ENCODE data around the gene GAL3ST1.
"Not testable (repeated sequence)": the region's sequence is repeated elsewhere in the genome, so short reads cannot be mapped to it uniquely, and the experiment has no call there.

GAL3ST1 gene, protein sequence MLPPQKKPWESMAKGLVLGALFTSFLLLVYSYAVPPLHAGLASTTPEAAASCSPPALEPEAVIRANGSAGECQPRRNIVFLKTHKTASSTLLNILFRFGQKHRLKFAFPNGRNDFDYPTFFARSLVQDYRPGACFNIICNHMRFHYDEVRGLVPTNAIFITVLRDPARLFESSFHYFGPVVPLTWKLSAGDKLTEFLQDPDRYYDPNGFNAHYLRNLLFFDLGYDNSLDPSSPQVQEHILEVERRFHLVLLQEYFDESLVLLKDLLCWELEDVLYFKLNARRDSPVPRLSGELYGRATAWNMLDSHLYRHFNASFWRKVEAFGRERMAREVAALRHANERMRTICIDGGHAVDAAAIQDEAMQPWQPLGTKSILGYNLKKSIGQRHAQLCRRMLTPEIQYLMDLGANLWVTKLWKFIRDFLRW

DNA sequence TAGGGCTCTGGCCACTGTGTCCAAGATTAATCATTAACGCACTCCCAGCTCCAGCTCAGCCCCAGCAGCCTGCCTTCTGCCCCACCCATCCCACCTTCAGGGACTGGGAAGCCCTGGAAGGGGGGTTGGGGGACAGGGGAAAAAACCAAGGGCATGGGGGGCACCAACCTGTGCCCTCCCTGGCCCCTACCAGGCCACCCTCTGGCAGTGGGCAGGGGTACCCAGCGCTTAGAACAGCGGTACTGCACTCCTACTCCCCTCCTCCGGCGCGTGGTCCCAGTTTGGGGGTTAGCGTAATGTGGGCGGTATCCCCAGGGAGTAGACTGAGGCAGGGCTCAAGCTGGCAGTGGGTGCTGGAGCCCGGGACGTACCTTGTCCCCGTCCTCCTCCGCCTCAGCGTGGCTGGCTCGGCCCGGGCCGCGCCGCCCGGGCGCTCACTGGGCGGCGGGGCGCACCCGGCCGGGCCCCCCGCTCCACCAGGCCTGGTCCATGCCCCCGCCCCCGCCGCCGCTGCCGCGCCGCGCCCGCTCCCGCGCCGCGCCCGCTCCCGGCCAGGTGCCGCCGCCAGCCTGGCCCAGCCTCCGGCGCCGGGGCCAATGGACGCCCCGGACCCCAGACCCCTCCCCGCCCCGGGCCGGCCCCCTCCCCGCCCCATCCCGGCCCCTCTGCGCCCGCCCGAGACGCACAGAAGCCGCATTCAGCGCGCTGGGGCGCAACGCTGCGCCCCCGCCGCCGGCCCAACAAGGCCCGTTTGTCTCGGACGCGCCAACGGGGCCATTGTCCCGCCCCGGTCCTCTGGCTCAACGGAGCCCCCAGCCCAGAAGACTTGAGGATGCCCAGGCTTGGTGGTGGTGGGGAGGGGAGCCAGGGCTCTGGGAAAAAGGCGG lies at the start of gene GAL3ST1:
Gene GAL3ST1 (minus strand): TSS at position 571 of the 887 bp plus-strand sequence. CDS start 17,273 bp downstream, outside the sequence.
- no peak for DNase-seq

DNA sequence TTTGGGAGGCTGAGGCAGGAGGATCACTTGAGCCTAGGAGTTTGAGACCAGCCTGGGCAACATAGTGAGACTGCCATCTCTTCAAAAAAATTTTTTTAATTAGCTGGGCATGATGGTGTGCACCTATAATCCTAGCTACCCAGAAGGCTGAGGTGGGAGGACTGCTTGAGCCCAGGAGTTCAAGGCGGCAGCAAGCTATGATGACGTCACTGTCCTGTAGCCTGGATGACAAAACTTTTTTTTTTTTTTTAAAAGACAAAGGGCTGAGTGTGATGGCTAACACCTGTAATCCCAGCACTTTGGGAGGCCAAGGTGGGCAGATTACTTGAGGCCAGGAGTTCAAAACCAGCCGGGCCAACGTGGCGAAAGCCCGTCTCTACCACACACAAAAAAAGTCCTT lies 45.4 kb upstream of the GAL3ST1 start:
- not testable (repeated sequence) for DNase-seq

DNA sequence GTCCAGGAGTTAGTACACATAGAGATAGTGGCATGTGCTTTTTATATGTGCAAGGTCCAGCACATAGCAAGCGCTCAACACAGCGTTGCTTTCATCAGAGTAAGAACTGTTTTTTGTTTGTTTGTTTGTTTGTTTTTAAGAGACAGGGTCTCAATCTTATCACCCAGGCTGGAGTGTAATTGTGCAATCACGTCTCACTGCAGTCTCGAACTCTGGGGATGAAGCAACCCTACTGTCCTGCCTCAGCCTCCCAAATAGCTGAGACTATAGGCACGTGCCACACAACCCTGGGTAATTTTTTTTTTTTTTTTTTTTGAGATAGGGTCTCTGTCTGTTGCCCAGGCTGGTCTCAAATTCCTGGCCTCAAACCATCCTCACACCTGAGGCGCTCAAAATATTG lies 43.4 kb upstream of the GAL3ST1 start:
- DNase-seq: no peak

DNA sequence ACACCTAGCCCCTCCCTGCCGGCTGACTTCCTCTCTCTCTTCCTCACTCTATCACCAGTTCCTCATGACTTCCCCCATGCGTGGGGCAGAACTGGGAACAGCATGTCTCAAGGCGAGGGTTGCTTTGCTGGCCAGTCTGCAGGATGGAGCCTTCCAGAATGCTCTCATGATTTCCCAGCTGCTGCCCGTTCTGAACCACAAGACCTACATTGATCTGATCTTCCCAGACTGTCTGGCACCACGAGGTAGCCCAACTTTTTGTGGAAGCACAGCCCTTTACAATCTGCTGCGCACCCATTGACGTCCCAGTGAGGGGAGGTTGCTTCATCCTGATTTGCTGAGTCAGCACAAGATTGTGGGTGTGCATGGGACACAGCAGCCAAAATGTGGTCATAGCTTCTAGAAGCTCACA lies 41.1 kb upstream of the GAL3ST1 start:
- no peak for DNase-seq

DNA sequence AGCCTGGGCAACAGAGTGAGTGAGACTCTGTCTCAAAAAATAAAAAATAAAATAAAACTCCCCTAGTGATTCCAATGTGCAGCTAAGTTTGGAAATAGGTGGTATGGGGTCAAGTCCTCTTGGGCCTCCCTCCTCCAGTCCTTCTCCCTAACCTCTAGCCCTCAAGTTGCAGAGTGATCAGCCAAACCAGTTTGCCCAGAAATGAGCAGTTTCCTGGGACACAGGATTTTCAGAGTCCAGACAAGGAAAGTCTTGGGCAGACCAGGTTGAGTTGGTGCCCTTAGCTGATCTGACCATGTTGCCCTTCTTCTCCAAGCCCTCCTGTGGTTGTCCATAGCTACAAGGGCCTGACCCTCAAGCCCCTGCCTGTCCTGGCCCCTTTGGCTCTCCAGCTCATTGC lies 40.4 kb upstream of the GAL3ST1 start:
- no peak for DNase-seq

DNA sequence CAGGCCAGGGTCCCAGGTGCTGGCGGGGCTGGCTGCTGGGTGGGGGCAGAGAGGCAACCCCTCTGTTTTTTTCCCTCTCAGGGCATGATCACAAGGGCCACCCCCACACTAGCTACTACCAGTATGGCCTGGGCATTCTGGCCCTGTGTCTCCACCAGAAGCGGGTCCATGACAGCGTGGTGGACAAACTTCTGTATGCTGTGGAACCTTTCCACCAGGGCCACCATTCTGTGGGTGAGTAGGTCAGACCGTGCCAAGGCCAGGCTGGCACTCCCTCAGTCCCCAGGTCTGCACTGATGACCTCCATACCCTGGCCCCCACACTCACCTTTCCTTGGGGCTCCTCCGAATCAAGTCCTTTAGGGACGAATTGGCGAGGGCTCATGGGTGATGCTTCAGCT lies 39.8 kb upstream of the GAL3ST1 start:
- DNase-seq: no peak

DNA sequence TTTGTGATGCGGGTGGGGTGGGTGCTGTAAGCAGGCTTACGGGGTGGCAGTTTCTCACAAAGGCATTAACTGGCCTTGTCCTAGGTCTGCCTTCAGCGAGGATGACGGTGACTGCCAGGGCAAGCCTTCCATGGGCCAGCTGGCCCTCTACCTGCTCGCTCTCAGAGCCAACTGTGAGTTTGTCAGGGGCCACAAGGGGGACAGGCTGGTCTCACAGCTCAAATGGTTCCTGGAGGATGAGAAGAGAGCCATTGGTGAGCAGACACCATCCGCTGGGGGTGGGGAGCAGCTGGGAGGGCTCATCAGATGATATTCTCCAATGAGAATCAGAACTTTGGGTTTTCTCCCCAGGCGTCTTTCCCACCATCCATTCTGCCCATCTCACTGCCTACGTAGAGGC lies 38.3 kb upstream of the GAL3ST1 start:
- DNase-seq: no peak

DNA sequence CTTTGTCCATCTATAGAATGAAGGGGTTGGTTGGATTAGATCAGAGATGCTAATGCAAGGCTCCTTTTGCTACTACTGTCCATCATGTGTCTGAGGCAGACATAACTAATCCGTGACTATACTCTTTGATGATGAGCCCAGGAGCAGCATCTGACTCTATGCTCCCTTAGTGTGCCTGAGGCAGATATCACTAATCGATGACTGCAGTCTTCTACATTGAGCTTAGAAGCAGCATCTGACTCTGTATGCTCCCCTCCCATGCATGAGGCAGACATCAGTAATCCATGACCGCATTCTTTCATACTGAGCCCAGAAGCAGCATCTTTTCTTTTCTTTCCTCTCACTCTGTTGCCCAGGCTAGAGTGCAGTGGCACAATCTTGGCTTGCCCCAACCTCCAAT lies 36.7 kb upstream of the GAL3ST1 start:
- no peak for DNase-seq

DNA sequence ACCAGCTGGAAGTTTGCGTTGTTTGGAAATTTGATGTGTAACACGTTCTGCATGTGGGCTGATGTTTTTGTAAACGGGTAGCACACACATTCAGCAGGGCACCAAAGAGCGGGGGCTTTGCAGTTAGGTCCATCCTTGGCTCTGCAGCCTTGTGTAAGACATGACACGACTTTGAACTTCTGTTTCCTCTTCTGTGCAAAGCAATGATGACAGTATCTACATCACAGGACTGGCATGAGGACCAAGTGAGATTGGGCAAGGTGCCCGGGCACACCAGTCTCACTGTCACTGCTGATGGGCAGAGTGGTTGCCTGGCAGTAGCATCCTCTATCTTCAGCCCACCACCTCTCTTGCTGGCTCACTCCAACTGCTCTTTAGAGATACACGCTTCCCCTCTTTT lies 35.8 kb upstream of the GAL3ST1 start:
- no peak for DNase-seq

DNA sequence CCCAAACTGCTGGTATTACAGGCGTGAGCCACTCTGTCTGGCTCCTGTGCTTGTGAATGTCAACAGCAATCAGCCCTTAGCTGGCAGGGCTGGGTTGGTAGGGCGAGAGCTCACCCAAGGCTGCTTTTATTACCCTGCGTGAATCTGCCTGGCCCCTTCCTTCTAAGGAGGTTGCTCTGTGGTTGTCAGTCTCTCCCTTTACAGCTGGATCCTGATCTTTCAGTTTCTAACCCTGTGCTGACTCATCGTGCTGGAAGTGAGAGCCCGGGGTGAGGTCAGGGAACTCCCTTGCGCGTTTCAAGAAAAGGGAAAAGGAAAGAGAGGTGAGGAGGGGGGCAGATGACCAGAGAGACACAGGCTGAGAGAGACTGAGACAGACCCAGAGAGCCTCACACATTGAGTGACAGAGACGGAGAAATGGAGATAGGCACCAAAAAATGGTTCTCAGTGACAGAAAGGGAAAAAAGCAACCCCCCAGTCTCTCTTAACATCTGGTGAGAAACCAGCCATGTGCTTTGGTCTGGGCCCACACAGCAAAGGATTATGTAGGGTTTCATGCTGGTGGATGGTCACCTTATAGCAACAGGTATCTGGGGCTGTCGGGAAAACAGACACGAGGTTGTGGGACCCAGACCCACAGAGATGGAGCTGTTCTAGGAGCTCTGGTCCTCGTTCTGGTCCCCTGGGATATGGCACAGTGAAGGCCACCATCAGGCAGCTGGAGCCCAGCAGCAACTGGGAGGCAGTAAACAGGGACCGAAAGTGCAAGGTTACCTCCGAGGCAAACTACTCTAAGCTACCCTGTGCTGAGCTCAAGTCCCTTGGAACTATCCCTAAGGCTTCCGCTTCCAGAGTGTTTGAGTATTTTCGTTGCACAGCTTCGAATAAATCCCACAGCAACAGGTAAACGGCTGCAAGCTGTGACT lies 35.1 kb upstream of the GAL3ST1 start:
- no peak for DNase-seq

DNA sequence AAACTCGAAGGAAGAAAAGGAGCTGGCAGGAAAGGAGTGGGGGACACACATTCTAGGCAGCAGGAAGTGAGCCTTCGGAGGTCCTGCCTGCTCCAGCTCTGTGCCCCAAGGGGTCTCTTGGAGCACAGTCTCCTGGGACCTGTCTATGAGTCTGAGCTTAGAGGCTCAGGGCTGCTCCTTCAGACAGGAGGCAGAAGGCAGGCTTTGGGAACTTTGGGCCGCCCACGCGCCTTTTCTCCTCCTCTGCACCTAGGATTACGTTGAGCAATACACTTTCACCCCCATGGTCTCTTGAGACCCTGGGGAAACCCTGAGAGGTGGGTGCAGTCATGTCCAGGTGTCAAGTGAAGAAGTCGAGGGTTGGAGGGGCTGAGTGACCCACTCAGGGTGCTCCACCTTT lies 33.5 kb upstream of the GAL3ST1 start:
- DNase-seq: no peak

DNA sequence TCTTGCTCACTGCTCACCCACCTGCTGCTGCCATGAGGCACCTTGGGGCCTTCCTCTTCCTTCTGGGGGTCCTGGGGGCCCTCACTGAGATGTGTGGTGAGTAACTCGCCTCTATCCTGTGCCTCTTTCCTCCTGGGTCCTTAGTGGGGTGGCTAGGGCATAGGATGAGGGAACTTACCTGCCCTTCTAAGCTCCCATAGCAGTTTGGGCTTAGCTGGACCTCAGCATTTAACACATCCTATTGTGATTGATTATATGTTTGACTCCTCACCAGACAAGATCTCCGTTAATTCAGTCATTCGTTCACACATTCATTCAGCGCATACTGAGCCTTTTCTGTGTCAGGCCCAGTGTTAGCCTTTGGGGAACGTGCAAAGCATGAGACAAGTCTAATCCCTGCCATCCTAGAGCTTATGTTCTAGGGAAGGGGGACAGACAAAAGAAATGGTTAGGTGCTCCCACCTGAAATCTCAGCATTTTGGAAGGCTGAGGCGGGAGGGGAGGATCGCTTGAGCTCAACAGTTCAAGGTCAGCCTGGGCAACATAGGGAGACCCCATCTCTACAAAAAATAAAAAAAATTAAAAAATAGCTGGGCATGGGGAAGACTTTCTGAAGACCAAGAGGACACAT lies 33.0 kb upstream of the GAL3ST1 start:
- DNase-seq: no peak

DNA sequence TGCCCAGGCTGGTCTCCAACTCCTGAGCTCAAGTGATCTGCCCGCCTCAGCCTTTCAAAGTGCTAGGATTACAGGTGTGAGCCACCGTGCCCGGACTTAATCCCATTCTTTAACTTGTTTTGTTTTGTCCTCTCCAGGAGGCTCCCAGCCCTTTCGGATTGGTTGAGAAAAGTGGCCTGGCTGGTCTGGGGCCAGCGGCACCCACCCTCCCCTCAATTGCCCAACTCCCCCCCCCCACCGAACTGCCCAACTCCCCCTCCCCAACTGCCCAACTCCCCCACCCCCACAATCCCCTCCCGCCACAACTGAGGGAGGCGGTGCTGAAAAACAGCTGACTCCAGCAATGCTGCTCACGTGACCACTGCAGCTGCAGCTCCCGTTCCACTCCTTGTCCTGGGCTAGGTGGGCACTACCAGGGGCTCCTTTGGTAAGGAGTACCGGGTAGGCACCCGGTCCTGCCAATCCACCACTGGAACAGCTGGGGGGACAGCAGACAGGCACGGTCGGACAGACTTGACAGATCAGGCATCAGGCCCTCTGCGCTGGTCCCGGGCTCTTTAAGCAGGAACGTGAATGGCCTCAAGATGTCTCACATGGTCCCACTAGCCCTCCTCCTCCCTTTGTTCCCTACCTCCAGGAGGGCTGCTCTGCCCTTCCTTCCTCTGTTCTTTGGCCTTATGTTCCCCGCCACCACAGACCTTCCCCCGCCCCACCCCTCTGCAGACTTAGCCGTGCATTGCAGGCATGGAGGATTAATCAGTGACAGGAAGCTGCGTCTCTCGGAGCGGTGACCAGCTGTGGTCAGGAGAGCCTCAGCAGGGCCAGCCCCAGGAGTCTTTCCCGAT lies 32.2 kb upstream of the GAL3ST1 start, which contains the start of gene TCN2:
Gene TCN2 (plus strand): TSS at position 720 of the 845 bp plus-strand sequence. CDS start 158 bp downstream, outside the sequence.
- DNase-seq: peak; percentile 31

DNA sequence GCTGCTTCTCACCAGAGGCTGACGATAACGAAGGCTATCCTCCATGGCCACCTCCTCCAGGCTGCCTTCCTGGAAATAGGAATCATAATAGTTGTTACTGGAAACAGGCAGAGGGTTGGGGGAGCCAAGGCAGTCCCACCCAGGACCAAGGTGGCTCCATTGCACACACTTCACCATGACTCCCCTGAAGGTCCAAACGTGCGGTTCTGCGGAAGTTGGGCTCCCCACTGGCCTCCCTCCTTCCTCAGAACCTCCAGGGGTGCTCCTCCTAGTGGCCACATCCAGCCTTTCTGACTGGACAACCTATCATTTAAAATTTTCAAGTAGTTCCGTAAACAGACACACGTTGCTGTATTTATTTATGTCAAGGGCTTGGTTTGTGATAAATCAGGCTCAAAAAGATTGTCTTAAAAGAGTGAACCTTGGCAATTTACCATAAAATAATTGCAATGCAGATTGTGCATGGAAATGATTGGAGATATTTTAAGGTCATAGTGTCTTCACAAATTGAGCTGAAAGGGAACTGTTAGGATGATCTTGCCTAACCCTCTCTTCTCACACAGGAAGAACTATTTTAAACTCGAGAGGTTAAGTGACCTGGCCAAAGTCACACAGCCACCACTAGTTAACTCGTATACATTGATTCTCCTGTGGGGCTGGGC lies 31.1 kb upstream of the GAL3ST1 start:
- DNase-seq: peak; percentile 36

DNA sequence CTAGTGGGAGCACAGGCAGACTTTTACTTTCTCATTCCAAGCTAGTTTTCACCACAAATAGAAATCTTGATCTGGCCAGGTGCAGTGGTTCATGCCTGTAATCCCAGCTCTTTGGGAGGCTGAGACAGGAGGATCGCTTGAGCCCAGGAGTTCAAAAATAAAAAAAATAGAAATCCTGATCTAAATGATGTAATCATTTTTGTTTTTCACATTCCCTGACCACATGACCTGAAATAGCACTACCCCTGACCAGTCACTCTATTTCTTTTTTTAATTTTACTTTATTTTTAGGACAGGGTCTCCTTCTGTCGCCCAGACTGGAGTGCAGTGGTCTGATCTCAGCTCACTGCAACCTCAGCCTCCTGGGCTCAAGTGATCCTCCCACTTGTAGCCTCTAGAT lies 30.3 kb upstream of the GAL3ST1 start:
- no peak for DNase-seq

DNA sequence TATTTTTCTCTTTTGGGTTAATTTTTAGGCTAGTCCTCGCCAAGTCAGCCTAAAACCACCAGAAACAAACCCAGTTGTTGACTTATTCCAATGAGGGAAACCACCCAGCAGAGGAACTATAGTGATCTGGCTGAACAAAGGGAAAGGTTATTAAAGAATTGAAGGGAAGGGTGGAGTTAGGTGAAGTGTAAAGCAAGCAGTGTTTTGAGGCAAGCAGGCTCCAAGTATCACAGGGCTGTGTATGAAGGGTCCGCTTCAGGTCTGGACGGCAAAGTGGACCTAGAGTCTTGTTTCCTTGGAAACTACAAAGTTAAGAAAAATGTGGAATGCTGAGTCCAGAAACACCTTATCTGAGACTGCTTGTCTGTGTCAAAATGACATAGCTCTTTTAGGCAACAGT lies 29.3 kb upstream of the GAL3ST1 start:
- DNase-seq: no peak

DNA sequence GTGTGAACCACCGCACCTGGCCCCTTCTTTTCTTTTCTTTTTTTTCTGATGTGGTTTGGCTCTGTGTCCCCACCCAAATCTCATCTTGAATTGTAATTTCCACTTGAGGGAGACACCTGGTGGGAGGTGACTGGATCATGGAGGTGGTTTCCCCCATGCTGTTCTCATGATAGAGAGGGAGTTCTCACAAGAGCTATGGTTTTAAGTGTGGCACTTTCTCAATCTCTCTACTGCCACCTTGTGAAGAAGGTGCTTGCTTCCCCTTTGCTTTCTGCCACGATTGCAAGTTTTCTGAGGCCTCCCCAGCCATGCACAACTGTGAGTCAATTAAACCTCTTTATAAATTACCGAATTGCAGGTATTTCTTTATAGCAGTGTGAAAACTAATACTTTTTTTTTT lies 27.6 kb upstream of the GAL3ST1 start:
- no peak for DNase-seq

DNA sequence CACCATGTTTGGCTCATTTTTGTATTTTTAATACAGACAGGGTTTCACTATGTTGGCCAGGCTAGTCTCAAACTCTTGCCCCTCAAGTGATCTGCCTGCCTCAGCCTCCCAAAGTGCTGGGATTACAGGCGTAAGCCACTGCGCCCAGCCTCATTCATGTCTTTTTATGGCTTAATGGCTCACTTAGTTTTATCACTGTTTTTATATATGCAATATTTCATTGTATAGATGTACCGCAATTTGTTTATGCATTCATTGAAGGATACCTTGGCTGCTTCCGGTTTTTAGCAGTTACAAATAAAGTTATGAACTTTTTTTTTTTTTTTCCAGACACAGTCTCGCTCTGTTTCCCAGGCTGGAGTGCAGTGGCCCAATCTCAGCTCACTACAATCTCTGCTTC lies 27.0 kb upstream of the GAL3ST1 start:
- no peak for DNase-seq

DNA sequence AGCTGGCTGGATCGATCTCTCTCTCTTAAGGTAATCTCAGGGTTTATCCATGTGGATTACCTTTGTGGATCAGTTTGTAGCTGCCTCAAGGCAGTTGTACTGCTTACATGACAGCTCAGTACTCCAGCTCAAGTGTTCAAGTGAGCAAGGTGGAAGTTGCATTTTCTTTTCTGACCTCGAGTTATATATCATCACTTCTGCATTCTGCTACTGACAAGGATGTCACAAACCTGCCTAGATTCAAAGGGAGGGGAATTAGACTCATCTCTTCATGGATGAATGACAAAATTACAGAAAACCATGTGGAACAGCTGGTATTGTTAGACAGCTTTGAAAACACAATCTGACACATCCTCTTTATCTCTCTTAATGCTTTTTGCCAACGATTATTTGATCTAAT lies 26.5 kb upstream of the GAL3ST1 start:
- no peak for DNase-seq

DNA sequence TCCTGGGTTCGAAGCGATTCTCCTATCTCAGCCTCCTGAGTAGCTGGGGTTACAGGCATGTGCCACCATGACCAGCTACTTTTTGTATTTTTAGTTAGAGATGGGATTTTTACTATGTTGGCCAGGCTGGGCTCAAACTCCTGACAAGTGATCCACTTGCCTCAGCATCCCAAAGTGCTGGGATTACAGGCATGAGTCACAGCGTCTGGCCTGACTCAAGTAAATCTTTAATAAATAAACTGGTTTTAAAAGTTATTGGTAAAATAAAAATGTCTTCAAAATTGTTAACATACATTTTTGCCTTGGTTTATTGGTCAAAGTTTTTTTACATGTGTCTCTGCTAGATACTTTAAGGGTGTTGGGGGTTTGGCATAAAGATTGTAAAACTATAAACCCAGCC lies 24.5 kb upstream of the GAL3ST1 start:
- no peak for DNase-seq

DNA sequence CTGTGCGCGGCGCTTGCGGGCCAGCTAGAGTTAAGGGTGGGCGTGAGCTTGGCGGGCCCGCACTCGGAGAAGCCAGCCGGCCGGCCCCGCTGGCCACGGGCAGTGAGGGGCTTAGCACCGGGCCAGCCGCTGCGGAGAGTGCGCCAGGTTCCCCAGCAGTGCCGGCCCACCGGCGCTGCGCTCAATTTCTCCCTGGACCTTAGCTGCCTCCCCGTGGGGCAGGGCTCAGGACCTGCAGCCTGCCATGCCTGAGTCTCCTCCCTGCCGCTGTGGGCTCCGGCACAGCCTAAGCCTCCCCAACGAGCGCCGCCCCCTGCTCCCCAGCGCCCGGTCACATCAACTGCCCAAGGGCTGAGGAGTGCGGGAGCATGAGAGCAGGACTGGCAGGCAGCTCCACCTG lies 22.4 kb upstream of the GAL3ST1 start:
- DNase-seq: no peak
